MM.1S (cell line): ENCODE data around the gene CA9.

Experiments used
- CTCF ChIP-seq: fragments of 300-600 bp; sonication (generic); IDR thresholded peaks from 2 replicates; pipeline ENCODE4 v1.5.1; 2016; ENCODE audit warnings: antibody characterized with exemption, low read length, mixed read lengths
- EZH2 ChIP-seq: fragments of 300-600 bp; sonication (generic); optimal IDR thresholded peaks from 2 replicates; pipeline ENCODE3; 2017; ENCODE audit warnings: low read depth, mild to moderate bottlenecking, antibody characterized with exemption, low read length, mixed read lengths

GRCh38 chr9:35698231-35698630, 24.5 kb downstream of the CA9 start:
- no peak for TF ChIP-seq CTCF
- no peak for TF ChIP-seq EZH2
